GM19452 (cell line): ENCODE results near the gene ARID3C.
"Not testable (repeated sequence)": the region's sequence is repeated elsewhere in the genome, so short reads cannot be mapped to it uniquely, and the experiment has no call there.

ENCODE experiments used
- ATAC-seq: cut with Tn5 transposase; IDR thresholded peaks from one replicate; pipeline ENCODE4 v1.9.1; 2021; ENCODE audit not compliant: unreplicated experiment

ARID3C gene

GRCh38 chr9:34652602-34653000 lies 23.7 kb upstream of the ARID3C start:
- ATAC-seq, result no peak

GRCh38 chr9:34651876-34652601 lies 23.2 kb upstream of the ARID3C start, which contains the start of gene IL11RA:
Gene IL11RA, plus strand, starts transcription at chr9:34652185. Its CDS starts 3,033 bp downstream, at chr9:34655218.
- ATAC-seq, result no peak

- ATAC-seq, result no peak
Observed at GRCh38 chr9:34651321-34651720, 22.5 kb upstream of the ARID3C start.

- no peak for ATAC-seq
Observed at GRCh38 chr9:34650816-34651215, 21.9 kb upstream of the ARID3C start.

- no peak for ATAC-seq
Observed at GRCh38 chr9:34648673-34649072, 19.8 kb upstream of the ARID3C start.

GRCh38 chr9:34647651-34648050 lies 18.8 kb upstream of the ARID3C start:
- no peak for ATAC-seq

GRCh38 chr9:34647084-34647403 lies 18.2 kb upstream of the ARID3C start:
- no peak for ATAC-seq

- peak; percentile 79 for ATAC-seq
Observed at GRCh38 chr9:34646211-34647083, 17.6 kb upstream of the ARID3C start, which contains the start of gene GALT. Gene GALT, plus strand, starts transcription at chr9:34646675. Its CDS starts 30 bp downstream, at chr9:34646705.

GRCh38 chr9:34644766-34645314 lies 16.0 kb upstream of the ARID3C start:
- no peak for ATAC-seq

- ATAC-seq, result no peak
Observed at GRCh38 chr9:34642679-34643078, 13.8 kb upstream of the ARID3C start.

- not testable (repeated sequence) for ATAC-seq
Observed at GRCh38 chr9:34639322-34639721, 10.5 kb upstream of the ARID3C start.

- ATAC-seq, result no peak
Observed at GRCh38 chr9:34638138-34638445, 9.2 kb upstream of the ARID3C start.

- peak; percentile 90 for ATAC-seq
Observed at GRCh38 chr9:34637356-34638137, 8.7 kb upstream of the ARID3C start, which contains the start of gene SIGMAR1. Gene SIGMAR1, minus strand, starts transcription at chr9:34637787. Its CDS starts 90 bp downstream, at chr9:34637697.

GRCh38 chr9:34636791-34637355 lies 8.0 kb upstream of the ARID3C start:
- no peak for ATAC-seq

GRCh38 chr9:34635556-34635955 lies 6.7 kb upstream of the ARID3C start:
- no peak for ATAC-seq

GRCh38 chr9:34634551-34635248 lies 5.8 kb upstream of the ARID3C start:
- ATAC-seq, result no peak

- no peak for ATAC-seq
Observed at GRCh38 chr9:34633851-34634550, 5.1 kb upstream of the ARID3C start.

- ATAC-seq, result no peak
Observed at GRCh38 chr9:34633166-34633565, 4.3 kb upstream of the ARID3C start.

GRCh38 chr9:34630402-34631154 lies 1.7 kb upstream of the ARID3C start:
- ATAC-seq, result no peak
